Right lobe of liver (tissue), 6 donors: ENCODE data around the gene IFITM10. TPM values are rescaled to one million over a fixed set of nuclear protein-coding genes. Genes with fewer than 3 reads are reported as not detected.
A peak's percentile ranks its signal among the peaks of the same experiment; 100 is the strongest.

Source experiments
- ATAC-seq, 4 donors: fragments of 200-7000 bp; cut with Tn5 transposase; one replicate each; pipeline ENCODE4 v1.9.1; 2020; ENCODE audit warnings: mild to moderate bottlenecking in 4 of 4, moderate library complexity in 4 of 4
- DNase-seq, 3 donors: peaks; one replicate each; pipeline ENCODE4 v3.0.0-alpha.2; 2020
- H3K27ac ChIP-seq, 3 donors: fragments of 200-600 bp; one replicate each; pipeline ENCODE4 v1.8.0; 2022
- H3K27me3 ChIP-seq, 2 donors: fragments of 200-600 bp; one replicate each; pipeline ENCODE4 v1.8.0; 2022
- H3K36me3 ChIP-seq, 4 donors: fragments of 200-600 bp; sonication (generic) in 1 of 4; one replicate each; pipeline versions ENCODE4 v1.5.1 to v1.8.0; 2017 to 2022; ENCODE audit warnings: control low read depth in 1 of 4
- H3K4me1 ChIP-seq, 4 donors: fragments of 200-600 bp; sonication (generic) in 1 of 4; one replicate each; pipeline versions ENCODE4 v1.5.1 to v1.8.0; 2017 to 2022; ENCODE audit warnings: control low read depth in 1 of 4
- H3K4me3 ChIP-seq, 3 donors: fragments of 200-600 bp; one replicate each; pipeline ENCODE4 v1.8.0; 2022
- H3K9me3 ChIP-seq, 4 donors: fragments of 200-600 bp; sonication (generic) in 1 of 4; one replicate each; pipeline versions ENCODE4 v1.5.1 to v1.8.0; 2017 to 2022; ENCODE audit warnings: control low read depth in 1 of 4
- POLR2A ChIP-seq: fragments of 450-650 bp; IDR thresholded peaks from one replicate; pipeline ENCODE4 v1.6.1; 2017; ENCODE audit warnings: antibody characterized with exemption, mild to moderate bottlenecking
- WGBS: methylation state at CpG from one replicate; pipeline ENCODE4 v1.1.6; 2018; ENCODE audit warnings: low coverage, low lambda C conversion rate; ENCODE audit not compliant: insufficient coverage; ENCODE audit errors: missing lambda C conversion rate; 5-methylcytosine and 5-hydroxymethylcytosine counted together
- intact Hi-C, 2 donors: fragments of 100-400 bp; cut with DNase I; formaldehyde crosslinking; loops; one replicate each; pipeline versions ENCODE4 v1.11.2 to v1.14.1; 2022
- total RNA-seq, 6 experiments: library from RNA; depleted of rRNA in 2 of 6; stranded (reverse); fragments of >200 nt in 2 of 6; fragmentation: NEBNext Ultra II Directional in 3 of 6; extraction: Animal tissue kit (Norgen Biotek cat#: 25700) in 3 of 6; gene quantifications; one replicate each; pipeline versions ENCODE4 v1.1.0 to v1.2.4, GENCODE V29; 2016 to 2023
- TF ChIP-seq, protein P1 (sequence below), 4 donors: fragments of 200-600 bp in 3 of 4; fragments of 450-650 bp in 1 of 4; IDR thresholded peaks; one replicate each; pipeline versions ENCODE4 v1.5.1 to v1.8.0; 2016 to 2022; ENCODE audit warnings: antibody characterized with exemption in 4 of 4, mild to moderate bottlenecking in 2 of 4
- donor health status: DM: no; HTN: yes; CAD: no.
- donor health status: DM: no; HTN: no; CAD: no.
- donor health status: DM: no; HTN: no; CAD: no.
- donor health status: DM: no; HTN: yes; CAD: no.
- donor health status: DM: no; HTN: yes; CAD: no.

IFITM10 gene
- total RNA-seq, 6 experiments from 2014 or later: 1.3 to 11.4 (median 6.7) TPM

DNA sequence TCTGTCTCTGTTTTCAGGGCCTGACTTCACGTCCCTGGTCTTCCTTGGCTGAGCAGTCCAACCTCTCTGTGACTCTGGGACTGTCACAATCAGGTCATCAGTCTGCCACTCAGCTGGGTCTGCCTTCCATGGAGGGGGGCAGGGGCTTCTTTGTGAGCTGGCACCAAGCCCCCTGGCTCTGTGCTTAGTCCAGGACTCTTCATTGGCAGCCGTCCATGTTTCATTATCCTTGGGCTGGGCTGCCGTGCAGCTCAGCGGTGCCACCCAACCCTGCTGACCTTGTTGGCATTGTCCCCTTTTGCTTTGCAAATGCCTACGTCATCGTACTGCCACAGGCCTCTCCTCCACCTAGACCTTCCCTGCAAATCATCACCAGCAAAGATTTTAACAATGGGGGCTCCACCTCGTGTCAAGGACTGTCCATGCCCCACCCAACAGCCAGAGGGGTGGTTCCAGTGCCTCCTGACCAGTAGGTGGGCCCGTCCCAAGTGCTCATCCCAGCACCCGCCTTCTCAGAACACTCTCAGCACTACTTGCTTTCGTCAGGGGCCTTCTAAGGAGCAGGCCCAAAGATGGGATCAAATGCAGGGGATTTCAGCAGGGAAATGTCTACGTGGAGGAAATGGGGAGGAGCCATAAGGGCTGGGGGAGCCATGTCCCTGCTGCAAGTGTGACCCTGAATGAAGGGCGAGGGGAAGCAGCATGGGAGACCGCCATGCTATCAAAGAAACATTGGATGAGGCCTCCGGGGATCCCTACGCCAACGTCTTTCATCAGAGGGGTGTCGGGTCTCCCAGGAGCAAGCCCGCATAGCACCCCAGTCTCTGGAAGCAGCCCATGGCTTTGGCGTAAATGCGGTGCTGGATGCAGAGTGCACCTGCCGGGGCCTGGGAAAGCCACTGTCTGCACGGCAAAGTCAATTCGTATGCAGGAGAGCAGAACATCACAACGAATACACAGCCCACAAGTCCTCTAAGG is 35.2 kb downstream of the IFITM10 start:
- Histone ChIP-seq H3K4me1 (no peaks in the 10 kb centered on the region), H3K27me3 (no peaks in the 10 kb centered on the region), H3K4me3 (no peak overlapping the region), H3K36me3 (no peaks in the 10 kb centered on the region), H3K9me3 (no peaks in the 10 kb centered on the region), H3K27ac (no peak overlapping the region)
- DNase-seq (peak in 1 of 3 donors; percentile 36), ATAC-seq (no peak)
- WGBS: 77% methylated on average over 13 of the region's 24 CpGs
- intact Hi-C loops: no loop called here
- no peak for TF ChIP-seq POLR2A
- TF ChIP-seq, protein P1, sequence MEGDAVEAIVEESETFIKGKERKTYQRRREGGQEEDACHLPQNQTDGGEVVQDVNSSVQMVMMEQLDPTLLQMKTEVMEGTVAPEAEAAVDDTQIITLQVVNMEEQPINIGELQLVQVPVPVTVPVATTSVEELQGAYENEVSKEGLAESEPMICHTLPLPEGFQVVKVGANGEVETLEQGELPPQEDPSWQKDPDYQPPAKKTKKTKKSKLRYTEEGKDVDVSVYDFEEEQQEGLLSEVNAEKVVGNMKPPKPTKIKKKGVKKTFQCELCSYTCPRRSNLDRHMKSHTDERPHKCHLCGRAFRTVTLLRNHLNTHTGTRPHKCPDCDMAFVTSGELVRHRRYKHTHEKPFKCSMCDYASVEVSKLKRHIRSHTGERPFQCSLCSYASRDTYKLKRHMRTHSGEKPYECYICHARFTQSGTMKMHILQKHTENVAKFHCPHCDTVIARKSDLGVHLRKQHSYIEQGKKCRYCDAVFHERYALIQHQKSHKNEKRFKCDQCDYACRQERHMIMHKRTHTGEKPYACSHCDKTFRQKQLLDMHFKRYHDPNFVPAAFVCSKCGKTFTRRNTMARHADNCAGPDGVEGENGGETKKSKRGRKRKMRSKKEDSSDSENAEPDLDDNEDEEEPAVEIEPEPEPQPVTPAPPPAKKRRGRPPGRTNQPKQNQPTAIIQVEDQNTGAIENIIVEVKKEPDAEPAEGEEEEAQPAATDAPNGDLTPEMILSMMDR (IDR thresholded peaks at IDR 0.05): no peak

DNA sequence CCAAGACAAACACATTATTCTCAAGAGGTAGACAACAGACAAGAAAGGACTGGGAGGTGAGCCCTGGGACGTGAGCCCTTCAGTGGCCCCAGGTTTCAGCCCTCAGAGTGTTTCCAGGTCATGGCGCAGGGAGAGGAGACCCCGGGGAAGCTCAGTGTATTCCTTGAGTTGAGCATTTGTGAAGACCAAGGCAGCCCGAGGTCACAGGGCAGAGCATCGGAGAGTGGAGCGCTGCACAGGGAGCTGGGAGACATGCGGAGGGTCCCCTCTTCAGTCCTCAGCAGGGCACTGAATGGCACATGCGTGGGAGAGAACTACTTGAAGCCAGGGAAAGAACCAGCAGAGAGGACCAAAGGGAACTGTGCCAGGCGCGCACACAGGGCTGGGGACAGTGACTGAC is 41.7 kb downstream of the IFITM10 start:
- intact Hi-C loops: no loop called here
- DNase-seq: peak in 1 of 3 donors; percentile 23

DNA sequence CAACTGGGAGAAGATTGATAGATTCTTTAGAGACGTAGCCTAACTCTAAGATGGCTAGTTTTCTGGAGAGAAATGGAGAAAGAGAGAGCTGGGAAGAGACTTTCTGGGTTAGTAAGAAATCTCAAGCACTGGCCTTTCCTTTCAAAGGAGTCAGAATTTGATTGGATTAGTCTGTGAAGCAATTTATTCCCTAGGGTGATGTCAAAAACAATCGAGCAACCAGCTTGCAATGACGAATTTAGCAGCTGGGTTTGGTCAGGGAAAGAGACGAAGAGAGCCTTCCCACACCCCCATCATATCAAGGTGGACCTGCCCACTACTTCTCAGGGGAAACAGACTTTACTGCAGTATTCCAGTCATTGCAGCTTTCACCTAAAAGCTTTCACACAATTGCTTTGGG is 42.6 kb downstream of the IFITM10 start:
- 57% methylated on average over 3 of the region's 4 CpGs for WGBS
- H3K4me1 ChIP-seq: no peaks in the 10 kb centered on the region
- intact Hi-C loops: no loop called here
- no peak for ATAC-seq
- no peak overlapping the region for H3K4me3 ChIP-seq
- no peaks in the 10 kb centered on the region for H3K27me3 ChIP-seq
- H3K9me3 ChIP-seq: no peaks in the 10 kb centered on the region
- TF ChIP-seq POLR2A: no peak
- TF ChIP-seq, protein P1 (IDR thresholded peaks at IDR 0.05): no peak
- H3K27ac ChIP-seq: no peak overlapping the region
- DNase-seq: peak in 1 of 3 donors; percentile 1
- no peaks in the 10 kb centered on the region for H3K36me3 ChIP-seq

More for the DNA sequence above, 41.7 kb downstream of the IFITM10 start:
- no peak overlapping the region for H3K4me3 ChIP-seq
- no peak overlapping the region for H3K27ac ChIP-seq
- TF ChIP-seq, protein P1 (IDR thresholded peaks at IDR 0.05): no peak
- TF ChIP-seq POLR2A: no peak
- H3K27me3 ChIP-seq: no peaks in the 10 kb centered on the region
- 90% methylated on average over 3 of the region's 10 CpGs for WGBS
- H3K4me1 ChIP-seq: no peaks in the 10 kb centered on the region
- no peak for ATAC-seq
- no peaks in the 10 kb centered on the region for H3K36me3 ChIP-seq
- no peaks in the 10 kb centered on the region for H3K9me3 ChIP-seq

DNA sequence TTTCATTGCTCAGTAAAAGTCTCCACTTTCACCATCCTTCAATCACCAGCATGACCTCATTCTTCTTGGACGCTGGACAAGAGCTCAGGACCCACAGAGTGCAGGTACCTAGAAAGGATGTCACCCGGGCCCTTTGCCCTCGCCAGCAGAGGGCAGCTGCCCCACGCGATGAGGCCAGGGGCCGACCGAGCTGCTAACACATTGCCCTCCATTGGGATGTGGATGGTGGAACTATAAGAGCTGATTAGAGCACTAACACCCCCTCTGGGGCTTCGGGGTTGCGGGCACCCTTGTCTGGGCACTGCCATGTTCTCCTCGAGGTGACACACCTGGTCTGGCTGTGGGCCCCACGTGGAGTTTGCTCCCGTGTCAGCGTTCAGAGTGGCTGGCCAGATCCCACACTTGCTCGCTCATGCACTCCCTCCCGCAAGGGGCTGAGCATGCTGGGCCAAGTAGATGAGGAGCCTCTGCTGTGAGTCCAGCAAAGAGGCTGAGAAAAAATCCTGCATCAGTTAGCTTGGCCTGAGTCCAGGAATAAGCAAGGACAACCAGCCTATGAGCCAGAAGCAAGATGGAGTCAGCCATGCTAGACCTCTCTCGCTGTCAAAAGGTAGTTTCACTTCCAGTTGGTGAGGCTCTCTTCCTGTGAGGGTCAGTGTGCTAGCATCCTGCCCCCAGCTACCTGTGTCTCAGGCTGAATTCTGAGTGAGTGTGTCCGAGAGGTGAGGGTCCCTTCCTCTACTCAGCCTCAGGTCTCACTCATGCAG is 43.6 kb downstream of the IFITM10 start:
- no peaks in the 10 kb centered on the region for H3K27me3 ChIP-seq
- no peak overlapping the region for H3K4me3 ChIP-seq
- no peaks in the 10 kb centered on the region for H3K4me1 ChIP-seq
- H3K36me3 ChIP-seq: no peaks in the 10 kb centered on the region
- no peak overlapping the region for H3K27ac ChIP-seq
- ATAC-seq: peak; percentile 58 to 81 (median 74)
- intact Hi-C loops: no loop called here
- H3K9me3 ChIP-seq: no peaks in the 10 kb centered on the region
- 70% methylated on average over 2 of the region's 17 CpGs for WGBS
- no peak for TF ChIP-seq POLR2A
- TF ChIP-seq, protein P1 (IDR thresholded peaks at IDR 0.05): peak; percentile 17 to 30 (median 25)
- DNase-seq: peak in 1 of 3 donors; percentile 50
